Parathyroid adenoma (tissue), 2 donors: ENCODE results near the gene PACSIN1.

Source experiments
- H2AFZ ChIP-seq: fragments of 300-600 bp; sonication (generic); one replicate; pipeline ENCODE4 v1.7.0; 2017; ENCODE audit warnings: antibody characterized with exemption, mild to moderate bottlenecking
- H3K27ac ChIP-seq: fragments of 300-600 bp; sonication (generic); one replicate; pipeline ENCODE4 v1.7.0; 2017
- H3K27me3 ChIP-seq: fragments of 300-600 bp; sonication (generic); one replicate; pipeline ENCODE4 v1.7.0; 2017; ENCODE audit warnings: low read length; ENCODE audit not compliant: control insufficient read depth, insufficient read depth
- H3K36me3 ChIP-seq: fragments of 300-600 bp; sonication (generic); one replicate; pipeline ENCODE4 v1.7.0; 2017; ENCODE audit warnings: low read length; ENCODE audit not compliant: control insufficient read depth, insufficient read depth
- H3K4me1 ChIP-seq: fragments of 300-600 bp; sonication (generic); one replicate; pipeline ENCODE4 v1.7.0; 2017; ENCODE audit warnings: control low read depth
- H3K4me2 ChIP-seq: fragments of 300-600 bp; sonication (generic); one replicate; pipeline ENCODE4 v1.7.0; 2017; ENCODE audit warnings: low read length
- H3K4me3 ChIP-seq: fragments of 300-600 bp; sonication (generic); one replicate; pipeline ENCODE4 v1.7.0; 2017; ENCODE audit warnings: low read depth, low read length
- H3K79me2 ChIP-seq: fragments of 300-600 bp; sonication (generic); one replicate; pipeline ENCODE4 v1.7.0; 2017; ENCODE audit warnings: control low read depth
- H3K9ac ChIP-seq: fragments of 300-600 bp; sonication (generic); one replicate; pipeline ENCODE4 v1.7.0; 2017; ENCODE audit warnings: mild to moderate bottlenecking
- H3K9me3 ChIP-seq: fragments of 300-600 bp; sonication (generic); one replicate; pipeline ENCODE4 v1.7.0; 2017; ENCODE audit warnings: low read length; ENCODE audit not compliant: control insufficient read depth
- CTCF ChIP-seq: fragments of 300-600 bp; sonication (generic); IDR thresholded peaks from one replicate; pipeline ENCODE4 v1.7.0; 2017; ENCODE audit warnings: antibody characterized with exemption, mild to moderate bottlenecking
- donor health status: primary hyperparathyroidism.

The PACSIN1 gene

GRCh38 chr6:34511214-34511914 is 45.5 kb downstream of the PACSIN1 start:
- Histone ChIP-seq H3K79me2 (no peaks in the 10 kb centered on the region), H2AFZ (no peak overlapping the region), H3K9me3 (no peaks in the 10 kb centered on the region), H3K4me3 (no peak overlapping the region), H3K4me1 (no peaks in the 10 kb centered on the region), H3K36me3 (no peaks in the 10 kb centered on the region), H3K9ac (no peak overlapping the region), H3K27ac (no peak overlapping the region), H3K4me2 (no peak overlapping the region), H3K27me3 (no peaks in the 10 kb centered on the region)
- no peak for TF ChIP-seq CTCF

- H3K27ac ChIP-seq = no peak overlapping the region
- no peaks in the 10 kb centered on the region for H3K27me3 ChIP-seq
- no peak overlapping the region for H3K4me2 ChIP-seq
- H3K4me3 ChIP-seq = no peak overlapping the region
- no peak overlapping the region for H3K9ac ChIP-seq
- H3K9me3 ChIP-seq = no peaks in the 10 kb centered on the region
- no peaks in the 10 kb centered on the region for H3K4me1 ChIP-seq
- no peaks in the 10 kb centered on the region for H3K36me3 ChIP-seq
- H3K79me2 ChIP-seq = no peaks in the 10 kb centered on the region
- H2AFZ ChIP-seq = no peak overlapping the region
- TF ChIP-seq CTCF = no peak
Observed at GRCh38 chr6:34511915-34512737, 46.2 kb downstream of the PACSIN1 start.

- H3K4me2 ChIP-seq = no peak overlapping the region
- no peak overlapping the region for H3K27ac ChIP-seq
- no peak for TF ChIP-seq CTCF
- H3K4me3 ChIP-seq = no peak overlapping the region
- H3K9ac ChIP-seq = no peak overlapping the region
- H3K9me3 ChIP-seq = no peaks in the 10 kb centered on the region
- H3K36me3 ChIP-seq = no peaks in the 10 kb centered on the region
- H3K27me3 ChIP-seq = no peaks in the 10 kb centered on the region
- no peak overlapping the region for H2AFZ ChIP-seq
- no peaks in the 10 kb centered on the region for H3K4me1 ChIP-seq
- no peaks in the 10 kb centered on the region for H3K79me2 ChIP-seq
Observed at GRCh38 chr6:34512738-34513115, 46.9 kb downstream of the PACSIN1 start.

- Histone ChIP-seq H3K4me2 (no peak overlapping the region), H2AFZ (no peak overlapping the region), H3K4me3 (no peak overlapping the region), H3K9ac (no peak overlapping the region), H3K36me3 (no peaks in the 10 kb centered on the region), H3K9me3 (no peaks in the 10 kb centered on the region), H3K27ac (no peak overlapping the region), H3K27me3 (no peaks in the 10 kb centered on the region), H3K4me1 (no peaks in the 10 kb centered on the region), H3K79me2 (no peaks in the 10 kb centered on the region)
- TF ChIP-seq CTCF = no peak
Observed at GRCh38 chr6:34513646-34514045, 47.8 kb downstream of the PACSIN1 start.
